GM19372 (cell line): ENCODE results near the gene TMEM212.

Experiments
- ATAC-seq: cut with Tn5 transposase; IDR thresholded peaks from one replicate; pipeline ENCODE4 v1.9.1; 2021; ENCODE audit warnings: mild to moderate bottlenecking, low read depth, moderate library complexity; ENCODE audit not compliant: unreplicated experiment

Gene TMEM212

DNA sequence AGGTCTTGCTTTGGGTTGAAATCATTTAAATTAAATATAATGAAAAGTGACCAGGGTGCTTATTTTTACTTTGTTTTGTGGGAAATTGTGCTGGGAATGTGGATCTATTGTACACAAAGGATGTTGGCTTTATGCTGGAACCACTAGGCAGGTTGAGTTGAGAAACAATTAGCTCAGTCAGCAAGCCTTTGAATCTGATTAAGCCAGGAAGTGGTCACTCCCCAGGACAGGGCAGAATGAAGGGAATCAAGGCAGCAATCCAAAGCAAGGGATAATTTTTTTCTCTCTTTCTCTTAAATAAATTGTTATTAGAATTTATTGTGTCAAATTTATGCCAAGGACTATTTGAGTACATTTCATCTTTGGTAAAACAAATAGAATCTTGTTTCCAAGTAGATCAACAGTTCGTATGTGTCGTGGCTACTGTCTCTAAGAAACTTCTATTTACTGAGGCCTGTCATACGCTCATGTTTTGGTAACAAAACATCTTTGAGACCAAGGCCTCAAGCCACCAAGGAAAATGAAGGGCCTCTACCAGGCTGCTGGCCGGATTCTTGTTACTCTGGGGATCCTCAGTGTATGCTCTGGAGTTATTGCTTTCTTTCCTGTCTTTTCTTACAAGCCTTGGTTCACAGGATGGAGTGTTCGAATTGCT is at the start of gene TMEM212:
TMEM212 (plus strand) TSS at position 486 of the 655 bp plus-strand sequence; CDS start at position 521, 35 bp downstream.
- no peak for ATAC-seq

DNA sequence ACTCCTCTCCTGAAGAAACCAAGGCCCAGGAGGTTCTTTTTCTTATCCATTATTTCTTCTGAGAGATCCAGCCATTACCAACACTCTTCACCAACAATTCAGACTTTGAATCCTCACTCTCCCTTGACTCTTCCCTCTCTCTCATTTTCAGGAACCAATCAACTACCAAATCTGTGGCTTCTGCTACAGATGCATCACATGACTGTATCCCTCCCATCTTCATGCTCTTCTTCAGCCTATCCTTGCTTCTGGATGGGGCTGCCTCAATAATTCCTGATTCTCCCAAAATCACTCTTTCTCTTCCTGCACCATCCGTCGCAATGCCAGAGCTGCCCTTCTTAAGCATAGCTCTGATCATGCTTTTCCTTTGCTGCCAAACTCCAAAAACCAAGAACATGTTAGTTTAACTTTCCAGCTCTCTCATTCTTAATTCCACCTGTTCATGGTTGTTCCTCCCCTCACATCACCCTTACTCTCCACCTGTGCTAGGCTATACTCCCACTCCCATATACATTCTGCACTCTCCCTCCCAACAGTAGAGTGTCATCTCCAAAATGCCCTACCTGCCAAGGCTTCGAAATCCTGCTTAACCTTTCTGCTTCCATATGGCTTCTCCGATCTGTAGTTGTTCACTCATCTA is 46.4 kb upstream of the TMEM212 start:
- ATAC-seq = no peak

DNA sequence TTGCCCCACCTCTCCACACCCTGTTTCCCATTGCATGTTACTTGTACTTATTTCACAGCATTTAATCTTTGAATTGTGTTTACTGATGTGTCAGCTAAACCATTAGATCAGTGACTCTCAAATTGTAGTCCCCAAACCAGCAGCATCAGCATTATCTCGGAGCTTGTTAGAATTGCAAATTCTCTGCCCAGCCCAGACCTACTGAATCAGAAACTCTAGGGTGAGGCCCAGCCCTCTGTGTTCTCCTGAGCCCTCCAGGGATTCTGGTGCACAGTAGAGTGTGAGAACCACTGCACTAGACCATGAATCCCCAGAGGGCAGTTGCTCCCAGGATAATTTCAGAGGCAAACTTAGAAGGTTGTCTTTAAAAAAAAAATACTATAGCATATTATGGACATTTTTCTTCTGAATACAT is 45.9 kb upstream of the TMEM212 start:
- no peak for ATAC-seq

DNA sequence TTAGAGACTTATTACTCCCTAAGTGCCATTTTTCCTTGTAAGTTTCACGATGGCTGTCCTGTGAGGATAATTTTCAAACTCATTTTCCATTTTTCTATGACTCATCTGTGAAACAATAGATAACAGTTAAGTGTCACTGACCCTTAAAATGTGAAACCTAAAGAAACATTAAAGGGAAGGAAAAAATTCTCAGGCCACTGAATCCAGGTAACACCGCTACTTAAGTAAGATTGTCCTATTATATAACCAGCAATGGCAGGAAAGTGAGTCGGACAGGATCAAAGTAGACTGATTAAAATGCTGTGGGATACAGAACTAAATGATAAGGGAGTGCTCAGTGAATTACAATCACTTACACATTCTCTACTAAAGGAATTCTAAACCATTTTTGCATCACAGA is 45.3 kb upstream of the TMEM212 start:
- no peak for ATAC-seq

DNA sequence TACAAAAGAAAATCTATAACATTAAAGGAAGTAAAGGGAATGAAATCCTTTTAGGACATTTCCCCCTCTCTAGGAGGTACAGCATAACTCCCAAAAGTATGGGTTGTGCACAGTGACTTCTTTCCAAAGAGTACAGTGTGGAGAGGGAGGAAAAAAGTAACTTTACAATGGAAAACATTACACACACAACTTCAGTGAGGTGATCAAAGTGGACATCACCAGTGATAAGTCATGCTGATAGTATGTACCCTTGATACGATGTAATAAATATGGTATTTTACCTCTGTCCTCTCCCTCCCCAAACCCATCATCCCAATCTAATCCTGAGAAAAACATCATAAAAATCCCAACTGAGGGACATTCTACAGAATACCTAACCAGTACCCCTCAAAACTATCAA is 43.6 kb upstream of the TMEM212 start:
- ATAC-seq = no peak

DNA sequence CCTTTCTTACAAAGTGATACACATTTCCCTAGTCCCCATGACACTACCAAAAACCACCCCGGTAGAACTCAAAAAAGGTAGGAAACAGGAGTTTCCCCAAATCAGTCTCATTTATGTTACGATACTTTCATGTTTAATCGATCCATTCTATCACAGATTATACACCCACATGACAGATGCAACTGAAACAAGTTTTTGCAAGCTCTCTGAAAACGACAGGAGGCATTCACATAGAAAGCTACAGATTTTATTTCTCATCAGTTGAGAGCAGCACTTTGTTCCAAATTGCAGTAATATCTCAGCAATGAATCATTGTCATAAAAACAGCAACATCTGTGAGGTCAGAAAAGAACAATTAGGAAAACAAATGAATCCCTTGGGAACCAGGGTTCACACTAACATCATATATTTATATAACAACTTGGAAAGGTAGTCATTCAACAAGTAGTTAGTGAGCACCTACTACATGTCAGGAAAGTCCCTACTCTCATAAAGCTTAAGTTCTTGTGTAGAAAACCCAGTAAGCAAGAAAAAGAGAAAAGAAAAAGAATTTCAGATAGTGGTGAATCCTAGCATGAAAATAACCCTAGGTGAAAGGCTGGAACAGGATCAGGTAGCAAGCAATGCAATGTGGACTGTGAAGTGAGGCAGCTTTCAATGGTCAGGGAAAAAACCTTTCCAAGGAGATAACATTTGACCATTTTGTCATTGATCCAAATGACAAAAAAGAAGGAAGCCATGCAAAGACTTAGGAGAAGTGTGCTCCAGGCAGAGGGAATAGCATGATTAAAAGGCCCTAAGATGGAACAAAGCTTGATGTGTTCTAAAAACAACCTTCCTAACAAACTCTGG is 41.2 kb upstream of the TMEM212 start:
- ATAC-seq = no peak

DNA sequence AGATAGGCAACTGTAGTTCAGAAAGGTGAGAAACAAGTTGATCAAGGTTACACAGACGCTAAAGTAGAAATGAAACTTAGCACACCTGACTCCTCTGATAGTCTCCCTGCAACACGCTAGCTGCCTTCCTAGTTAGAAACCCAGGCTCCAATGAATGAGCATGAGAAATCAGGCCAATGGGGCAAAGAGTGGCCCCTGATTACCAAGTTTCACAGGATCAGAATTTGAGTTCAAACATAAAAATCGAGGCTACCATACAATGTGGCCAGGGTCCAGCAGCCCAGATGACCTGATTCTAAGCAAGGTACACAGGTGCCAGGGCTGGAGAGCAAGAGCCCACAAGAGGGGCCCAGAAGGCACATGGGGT is 40.6 kb upstream of the TMEM212 start:
- no peak for ATAC-seq

DNA sequence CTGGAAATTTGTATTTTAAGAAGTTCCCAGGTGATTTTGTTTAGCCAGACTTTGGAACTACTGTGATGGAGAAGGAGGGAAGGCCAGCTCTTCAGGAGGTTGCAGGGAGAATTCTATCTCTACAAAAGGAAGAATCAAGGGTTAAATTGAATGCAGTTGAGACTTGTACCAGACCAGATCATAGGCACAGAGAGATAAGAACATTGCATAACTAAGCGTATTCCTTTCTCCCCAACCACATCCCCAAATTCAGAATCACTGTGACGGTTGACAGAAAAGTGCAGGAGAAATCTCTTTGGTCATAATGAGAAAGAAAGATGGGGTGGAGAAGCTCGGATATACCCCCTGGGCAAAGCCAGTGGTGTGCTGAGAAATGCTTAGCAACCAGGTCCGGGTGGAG is 40.1 kb upstream of the TMEM212 start:
- ATAC-seq = no peak

DNA sequence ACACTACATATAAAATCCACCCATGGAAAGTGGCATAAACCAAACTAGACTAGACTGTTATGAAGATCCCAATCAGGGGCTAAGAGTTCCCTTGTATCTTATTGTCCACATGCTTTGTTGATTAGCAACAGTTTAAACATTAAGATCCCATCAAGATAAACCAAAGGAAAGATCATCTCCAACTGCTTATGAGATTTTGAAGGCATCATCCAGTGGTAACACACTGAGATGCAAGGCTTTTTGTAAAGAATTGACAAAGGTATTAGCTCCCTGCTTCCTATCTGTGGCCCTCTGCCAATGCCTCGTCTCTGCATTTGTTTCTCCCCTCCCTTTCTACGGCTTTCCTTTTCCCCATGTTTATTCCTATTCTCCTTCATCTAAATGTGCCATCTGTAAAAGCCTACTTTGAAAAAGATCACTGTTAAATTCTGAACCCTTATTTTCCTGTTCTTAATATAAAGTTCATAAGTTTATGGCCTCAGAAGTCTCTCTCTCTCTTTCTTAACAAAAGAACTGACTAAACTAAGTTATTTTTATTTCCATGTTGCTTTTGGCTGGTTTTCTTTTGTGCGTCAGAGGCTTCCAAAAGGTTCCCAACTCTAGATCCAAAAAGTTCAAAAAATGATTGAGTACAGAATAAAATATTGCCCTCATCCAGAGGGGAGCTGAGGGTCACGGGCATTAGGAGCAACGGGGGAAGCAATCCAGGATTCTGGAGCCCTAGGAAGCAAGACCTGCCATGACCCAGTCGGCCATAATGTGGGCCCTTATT is 38.3 kb upstream of the TMEM212 start:
- ATAC-seq = no peak

DNA sequence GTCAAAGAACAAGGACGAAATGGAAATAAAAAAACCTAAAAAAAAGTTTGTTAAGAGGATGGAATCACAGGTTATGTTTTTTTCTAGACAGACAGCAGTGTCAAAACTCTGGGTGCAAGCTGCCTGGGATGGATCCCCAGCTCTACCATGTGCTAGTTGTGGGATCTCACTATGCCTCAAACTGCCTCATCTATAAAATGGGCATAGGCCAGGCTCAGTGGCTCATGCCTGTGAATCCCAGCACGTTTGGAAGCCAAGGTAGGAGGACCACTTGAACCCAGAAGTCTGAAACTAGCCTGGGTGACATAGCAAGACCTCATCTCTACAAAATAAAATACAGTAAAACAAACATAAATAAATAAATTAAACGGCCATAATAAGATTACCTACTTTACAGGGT is 37.5 kb upstream of the TMEM212 start:
- no peak for ATAC-seq

DNA sequence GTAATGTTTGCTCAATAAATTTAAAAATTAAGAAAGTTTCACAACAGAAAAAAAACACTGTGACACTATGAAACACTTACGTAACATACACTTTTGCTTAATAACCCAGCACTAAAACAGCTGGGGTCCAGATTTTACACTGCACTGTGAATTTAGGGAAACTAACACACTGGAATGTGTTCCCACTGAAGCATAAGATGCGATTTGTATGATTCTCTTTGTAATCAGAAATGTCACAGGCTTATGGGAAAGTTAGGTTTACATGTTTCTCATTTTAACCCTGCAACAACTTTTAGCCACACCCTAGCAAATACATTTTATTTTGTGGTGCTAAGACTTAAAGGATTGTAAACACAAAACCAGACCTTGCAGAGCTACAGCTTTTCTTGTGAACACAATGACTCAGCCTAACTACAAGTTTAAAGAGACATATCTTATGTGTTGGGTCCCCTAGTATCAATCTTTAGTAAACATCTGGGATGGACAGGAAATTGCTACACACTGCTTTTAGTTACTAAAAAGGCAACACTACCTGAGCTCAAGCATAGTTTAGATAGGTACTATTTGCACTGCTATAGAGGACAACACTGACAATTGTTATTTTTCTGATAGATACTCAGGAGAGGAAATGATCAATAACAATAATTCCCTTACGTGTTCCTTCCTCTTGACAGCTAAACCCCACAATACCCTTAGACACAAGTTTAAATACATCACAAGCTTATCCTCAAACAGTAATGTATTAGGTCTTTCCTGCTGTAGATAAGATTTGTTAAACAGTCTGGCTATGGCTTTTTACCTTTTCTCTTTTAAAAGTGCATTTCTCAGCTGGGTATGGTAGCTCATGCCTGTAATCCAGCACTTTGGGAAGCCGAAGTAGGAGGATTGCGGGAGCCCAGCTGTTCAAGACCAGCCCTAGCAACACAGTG is 36.7 kb upstream of the TMEM212 start:
- no peak for ATAC-seq

DNA sequence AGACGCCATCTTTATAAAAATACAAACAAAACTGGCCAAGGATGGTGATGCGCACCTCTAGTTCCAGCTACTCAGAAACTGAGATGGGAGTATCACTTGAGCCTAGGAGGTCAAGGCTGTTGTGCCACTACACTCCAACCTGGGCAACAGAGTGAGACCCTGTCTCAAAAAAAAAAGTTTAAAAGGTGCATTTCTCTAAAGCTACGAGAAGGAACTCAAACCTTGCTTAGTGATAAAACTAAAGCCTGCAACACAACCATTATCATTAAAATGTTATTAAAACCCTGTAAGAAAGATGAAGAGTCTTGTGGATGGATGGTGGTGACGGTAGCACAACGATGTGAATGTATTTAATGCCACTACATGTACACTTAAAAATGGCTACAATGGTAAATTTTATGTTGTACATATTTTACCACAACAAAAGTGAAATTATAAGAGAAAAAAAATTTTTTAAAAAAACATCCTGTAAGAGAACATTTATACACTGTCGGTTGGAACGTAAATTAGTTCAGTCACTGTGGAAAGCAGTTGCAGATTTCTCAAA is 35.9 kb upstream of the TMEM212 start:
- no peak for ATAC-seq

DNA sequence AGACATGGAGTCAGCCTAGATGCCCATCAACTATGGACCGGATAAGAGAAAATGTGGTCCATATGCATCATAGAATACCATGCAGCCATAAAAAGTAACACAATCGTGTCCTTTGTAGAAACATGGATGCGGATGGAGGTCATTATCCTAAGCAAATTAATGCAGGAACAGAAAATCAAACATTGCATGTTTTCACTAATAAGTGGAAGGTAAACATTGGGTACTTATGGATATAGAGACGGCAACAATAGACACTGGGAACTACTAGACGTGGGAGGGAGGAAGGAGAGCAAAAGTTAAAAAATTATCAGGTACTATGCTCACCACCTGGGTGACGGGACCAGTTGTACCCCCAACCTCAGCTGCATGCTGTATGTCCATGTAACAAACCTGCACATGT is 35.3 kb upstream of the TMEM212 start:
- ATAC-seq = no peak

DNA sequence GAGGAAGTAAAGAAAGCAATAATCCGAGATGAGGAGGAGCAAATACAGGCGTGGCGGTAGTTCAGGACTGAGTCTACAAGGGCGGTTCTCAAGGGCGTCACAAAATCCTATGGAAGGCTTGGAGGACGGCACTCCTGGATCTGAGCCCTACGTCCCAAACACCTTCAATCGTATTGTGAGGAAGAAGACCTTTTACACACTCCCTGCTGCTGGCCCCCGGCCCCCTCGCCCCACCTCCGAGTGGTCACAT is 33.6 kb upstream of the TMEM212 start:
- peak; percentile 42 for ATAC-seq

DNA sequence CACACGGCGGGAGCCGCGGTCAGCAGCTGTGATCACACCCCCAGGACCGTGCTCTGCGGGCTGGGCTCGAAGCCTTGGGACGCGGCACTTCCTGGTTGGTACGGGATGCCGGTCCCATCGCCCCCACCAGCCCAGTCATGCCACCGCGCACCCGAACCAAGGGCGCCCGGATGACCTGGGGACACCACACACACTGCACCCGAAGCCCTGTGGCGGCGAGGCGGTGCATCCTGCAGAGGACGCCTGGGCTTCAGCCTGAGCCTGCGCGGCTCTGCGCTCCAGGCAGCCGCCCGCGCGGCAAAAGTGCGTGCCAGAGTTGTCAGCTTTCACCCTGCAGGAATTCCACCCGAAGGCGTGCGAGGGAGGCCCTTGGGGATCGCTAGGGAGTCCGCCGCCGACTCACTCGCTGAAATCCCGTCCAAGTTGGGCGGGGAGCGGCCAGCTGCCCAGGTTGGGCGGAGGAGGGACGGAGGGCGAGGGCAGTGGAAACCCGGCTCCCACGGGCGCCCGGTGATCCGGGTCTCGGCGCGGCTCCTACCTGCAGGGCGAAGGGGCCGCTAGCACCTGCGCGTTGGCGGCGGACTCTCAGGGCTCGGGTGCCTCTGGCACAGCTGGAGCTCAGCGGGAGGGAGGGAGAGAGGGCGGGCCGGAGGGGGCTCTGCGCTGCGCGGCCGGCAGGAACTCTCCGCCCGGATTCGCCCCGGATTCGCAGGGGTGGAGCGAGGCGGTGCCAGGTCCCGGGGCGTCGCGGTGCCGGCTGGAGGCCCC is 33.1 kb upstream of the TMEM212 start, which contains the start of gene PLD1:
PLD1 (minus strand) TSS at position 623 of the 768 bp plus-strand sequence. CDS start 72,432 bp downstream, outside the sequence.
- peak; percentile 43 for ATAC-seq

DNA sequence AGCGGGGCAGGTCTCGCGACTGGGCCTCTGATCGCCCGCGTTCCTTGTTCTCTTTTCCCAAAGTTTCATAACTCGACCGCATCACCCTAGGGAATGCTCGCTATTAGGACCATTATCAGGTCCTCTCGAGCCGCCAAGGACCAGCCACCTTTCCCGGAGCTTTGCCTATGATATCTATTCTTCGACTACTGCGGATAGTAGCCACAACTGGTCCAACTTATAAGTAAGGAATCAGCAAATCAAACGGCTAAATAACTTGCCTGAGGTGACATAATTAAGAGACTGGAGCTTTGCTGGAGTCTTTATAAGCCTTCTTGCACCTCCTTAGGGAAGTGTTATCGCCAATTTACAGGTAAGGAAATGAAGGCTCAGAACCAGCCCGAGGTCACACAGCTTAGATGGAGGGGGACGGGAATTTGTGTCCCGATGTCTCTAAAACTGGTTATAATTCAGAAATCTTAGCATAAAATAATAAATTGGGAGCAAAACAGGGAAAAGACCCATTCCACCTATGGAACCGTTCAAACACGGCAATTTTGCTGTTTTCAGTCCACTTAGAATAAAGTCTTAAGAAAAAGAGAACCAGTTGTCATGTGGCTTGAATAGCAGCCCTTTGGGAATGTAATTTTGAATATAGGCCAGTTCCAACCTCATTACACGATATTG is 32.4 kb upstream of the TMEM212 start:
- no peak for ATAC-seq

DNA sequence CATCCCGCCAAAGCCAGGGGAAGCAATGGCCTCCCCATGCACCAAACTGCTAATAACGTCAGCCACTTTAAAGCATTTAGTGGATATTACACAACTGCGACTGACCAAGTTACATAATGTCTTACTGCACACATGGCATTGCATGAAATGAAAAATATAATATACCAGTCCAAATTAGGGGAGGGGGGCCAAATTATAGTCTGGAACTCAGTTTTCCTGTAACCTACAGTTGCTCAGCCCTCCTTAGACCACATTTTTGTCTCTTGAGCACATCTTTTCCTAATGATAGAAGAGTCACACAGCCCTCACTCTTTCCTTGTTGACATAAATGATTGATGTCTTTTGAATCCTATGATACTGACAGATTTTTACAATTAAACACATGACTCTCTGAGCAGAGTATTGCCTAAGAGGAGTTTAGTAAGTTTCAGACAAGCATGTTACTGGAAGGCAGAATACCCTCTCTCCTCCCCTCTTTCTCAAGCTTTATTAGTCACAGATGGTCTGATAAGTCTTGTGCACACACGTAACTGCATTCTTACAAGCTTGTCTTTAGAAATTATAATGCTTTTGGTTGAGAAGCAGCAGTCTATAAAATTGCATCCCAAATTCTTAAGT is 31.7 kb upstream of the TMEM212 start:
- no peak for ATAC-seq

DNA sequence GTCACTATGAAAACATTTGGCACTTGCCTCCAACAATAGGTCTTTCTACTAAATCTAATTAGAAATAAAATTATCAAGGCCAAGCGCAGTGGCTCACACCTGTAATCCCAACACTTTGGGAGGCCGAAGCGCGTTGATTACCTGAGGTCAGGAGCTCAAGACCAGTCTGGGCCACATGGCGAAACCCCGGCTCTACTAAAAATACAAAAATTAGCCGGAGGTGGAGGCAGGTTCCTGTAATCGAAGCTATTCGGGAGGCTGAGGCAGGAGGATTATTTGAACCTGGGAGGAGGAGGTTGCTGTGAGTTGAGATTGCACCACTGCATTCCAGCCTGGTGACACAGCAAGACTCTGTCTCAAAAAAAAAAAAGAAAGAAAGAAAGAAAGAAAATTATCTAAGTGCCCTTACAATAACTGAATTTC is 31.2 kb upstream of the TMEM212 start:
- ATAC-seq = no peak
